Neuronal stem cell (in vitro differentiated cells): ENCODE results near the gene AGXT.

ENCODE experiments used
- DNase-seq: peaks from one replicate; pipeline ENCODE4 v3.0.0-alpha.2; 2013; ENCODE audit warnings: low spot score
- H2AFZ ChIP-seq: one replicate; pipeline ENCODE4 v1.6.1; 2013; ENCODE audit warnings: mild to moderate bottlenecking, low read length, inconsistent platforms
- H2AK5ac ChIP-seq: 2 replicates; pipeline ENCODE4 v1.6.1; 2013; ENCODE audit warnings: low read depth, mild to moderate bottlenecking, inconsistent platforms, low read length, moderate library complexity, mixed read lengths
- H2BK120ac ChIP-seq: 2 replicates; pipeline ENCODE4 v1.6.1; 2013; ENCODE audit warnings: low read depth, mild to moderate bottlenecking, inconsistent platforms, low read length, moderate library complexity, mixed read lengths
- H2BK12ac ChIP-seq: one replicate; pipeline ENCODE4 v1.6.1; 2013; ENCODE audit warnings: low read length, inconsistent platforms
- H2BK15ac ChIP-seq: 2 replicates; pipeline ENCODE4 v1.6.1; 2013; ENCODE audit warnings: mild to moderate bottlenecking, low read length, inconsistent platforms, mixed read lengths
- H2BK5ac ChIP-seq: one replicate; pipeline ENCODE4 v1.6.1; 2013; ENCODE audit warnings: inconsistent platforms, mild to moderate bottlenecking, low read length, moderate library complexity
- H3K14ac ChIP-seq: one replicate; pipeline ENCODE4 v1.6.1; 2013; ENCODE audit warnings: low read length, inconsistent platforms
- H3K18ac ChIP-seq: 2 replicates; pipeline ENCODE4 v1.6.1; 2013; ENCODE audit warnings: low read length, inconsistent platforms
- H3K23ac ChIP-seq: 2 replicates; pipeline ENCODE4 v1.6.1; 2013; ENCODE audit warnings: low read depth, mild to moderate bottlenecking, mixed read lengths, low read length, inconsistent platforms; ENCODE audit not compliant: poor library complexity
- H3K27ac ChIP-seq: replicated peaks from 3 replicates; pipeline ENCODE4 v1.5.1; 2013; ENCODE audit warnings: low read length, inconsistent platforms
- H3K27me3 ChIP-seq, 3 experiments: 2 replicates each; pipeline ENCODE4 v1.6.1; 2013; ENCODE audit warnings: low read length in 3 of 3, mild to moderate bottlenecking in 2 of 3, inconsistent platforms in 1 of 3, low read depth in 1 of 3, mixed read lengths in 1 of 3, moderate library complexity in 1 of 3; ENCODE audit not compliant: control insufficient read depth in 3 of 3, insufficient read depth in 3 of 3
- H3K36me3 ChIP-seq, 2 donors: replicated peaks in 1 of 2; 2 replicates each; pipeline ENCODE4 v1.6.1; 2013; ENCODE audit warnings: low read length in 2 of 2; ENCODE audit not compliant: control insufficient read depth in 2 of 2, insufficient read depth in 2 of 2
- H3K4ac ChIP-seq: 2 replicates; pipeline ENCODE4 v1.6.1; 2013; ENCODE audit warnings: inconsistent platforms, mild to moderate bottlenecking, low read length, moderate library complexity
- H3K4me1 ChIP-seq, 2 donors: 1 replicate in 1 of 2; 2 replicates in 1 of 2; pipeline ENCODE4 v1.6.1; 2013; ENCODE audit warnings: low read length in 2 of 2, low read depth in 1 of 2; ENCODE audit not compliant: control insufficient read depth in 2 of 2, insufficient read depth in 1 of 2
- H3K4me2 ChIP-seq: one replicate; pipeline ENCODE4 v1.6.1; 2013; ENCODE audit warnings: mild to moderate bottlenecking, low read length, inconsistent platforms; ENCODE audit not compliant: insufficient read depth, poor library complexity, severe bottlenecking
- H3K4me3 ChIP-seq, 2 donors: 2 replicates each; pipeline ENCODE4 v1.5.1; 2013; ENCODE audit warnings: low read length in 2 of 2, mild to moderate bottlenecking in 2 of 2, inconsistent platforms in 1 of 2, moderate library complexity in 1 of 2
- H3K79me1 ChIP-seq: one replicate; pipeline ENCODE4 v1.6.1; 2013; ENCODE audit warnings: low read depth, mild to moderate bottlenecking, inconsistent platforms, low read length, moderate library complexity
- H3K9ac ChIP-seq: one replicate; pipeline ENCODE4 v1.6.1; 2013; ENCODE audit warnings: mild to moderate bottlenecking, low read depth, low read length, inconsistent platforms; ENCODE audit not compliant: poor library complexity
- H3K9me3 ChIP-seq, 2 donors: replicated peaks in 1 of 2; 2 replicates each; pipeline versions ENCODE3 to v1.6.1; 2013; ENCODE audit warnings: low read length in 2 of 2, mild to moderate bottlenecking in 2 of 2, inconsistent platforms in 1 of 2, low read depth in 1 of 2, mixed read lengths in 1 of 2, moderate library complexity in 1 of 2; ENCODE audit not compliant: control insufficient read depth in 2 of 2, insufficient read depth in 1 of 2
- H4K8ac ChIP-seq: one replicate; pipeline ENCODE4 v1.6.1; 2013; ENCODE audit warnings: low read depth, mild to moderate bottlenecking, inconsistent platforms, low read length, moderate library complexity
- H4K91ac ChIP-seq: one replicate; pipeline ENCODE4 v1.6.1; 2013; ENCODE audit warnings: low read length, low read depth, mild to moderate bottlenecking, inconsistent platforms; ENCODE audit not compliant: poor library complexity
- WGBS, 2 donors: extraction: QIAGEN DNeasy Blood & Tissue Kit; methylation state at CpG; one replicate each; pipeline ENCODE4 v1.1.7; 2013; ENCODE audit warnings: missing lambda C conversion rate in 2 of 2, mixed read lengths in 1 of 2; ENCODE audit not compliant: insufficient read length in 2 of 2, insufficient replicate concordance in 1 of 2; ENCODE audit errors: extremely low coverage in 2 of 2; 5-methylcytosine and 5-hydroxymethylcytosine counted together

Gene AGXT

DNA sequence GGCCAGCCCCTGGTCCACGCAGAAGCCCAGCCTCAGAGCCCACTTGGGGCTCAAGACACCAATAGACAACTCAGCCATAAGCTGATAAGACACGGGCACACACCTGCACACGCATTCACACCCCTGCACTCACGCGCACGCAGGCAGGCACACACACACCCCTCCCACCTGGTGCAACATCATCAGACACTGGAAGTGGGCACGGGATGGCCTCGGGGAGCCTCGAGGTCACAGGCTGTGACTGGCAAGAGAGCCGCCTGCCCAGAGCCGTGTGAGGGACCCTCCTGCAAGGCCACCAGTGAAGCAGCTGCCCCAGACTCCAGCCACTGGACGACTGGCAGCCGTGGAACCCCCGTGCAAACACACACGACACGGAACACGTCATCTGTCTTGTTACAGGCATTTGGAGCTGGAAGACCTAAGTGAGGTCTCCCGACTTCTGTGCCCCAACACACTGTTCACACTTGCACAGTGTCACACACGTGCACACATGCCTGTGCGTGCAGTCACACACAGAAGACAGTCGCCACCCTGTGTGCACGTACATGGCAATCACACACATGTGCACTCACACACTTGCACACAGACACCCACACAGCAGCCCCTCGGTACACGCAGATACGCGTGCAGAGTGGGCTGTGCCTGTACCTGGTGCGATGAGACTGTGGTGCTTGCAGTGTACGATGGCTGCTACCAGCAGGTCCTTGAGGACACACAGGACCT lies 26.4 kb downstream of the AGXT start:
- H3K4me1 ChIP-seq = peaks cover 0 to 4% of the 10 kb centered on the region in 2 donors
- no peak for DNase-seq
- no CpG with 5 or more reads among the region's 28 CpGs for WGBS, 2 donors
- peak overlapping the region; percentile 81 for H2AK5ac ChIP-seq
- H3K23ac ChIP-seq = peak overlapping the region; percentile 98
- no peak overlapping the region for H2BK120ac ChIP-seq
- no peak overlapping the region for H3K4ac ChIP-seq
- H4K91ac ChIP-seq = peak overlapping the region; percentile 19
- H3K9me3 ChIP-seq = no peaks in the 10 kb centered on the region
- peaks cover 0 to 15% (median 3%) of the 10 kb centered on the region in 3 experiments for H3K27me3 ChIP-seq
- no peaks in the 10 kb centered on the region for H3K36me3 ChIP-seq
- no peak overlapping the region for H2AFZ ChIP-seq
- H2BK5ac ChIP-seq = no peak overlapping the region
- peak overlapping the region; percentile 66 for H3K18ac ChIP-seq
- H2BK12ac ChIP-seq = peak overlapping the region; percentile 97
- no peak overlapping the region for H4K8ac ChIP-seq
- H3K4me3 ChIP-seq = peak overlapping the region in 1 of 2 donors; percentile 55
- H3K4me2 ChIP-seq = no peak overlapping the region
- no peak overlapping the region for H3K27ac ChIP-seq
- H3K79me1 ChIP-seq = no peaks in the 10 kb centered on the region
- peak overlapping the region; percentile 95 for H3K14ac ChIP-seq
- H2BK15ac ChIP-seq = peak overlapping the region; percentile 88
- H3K9ac ChIP-seq = peak overlapping the region; percentile 67

DNA sequence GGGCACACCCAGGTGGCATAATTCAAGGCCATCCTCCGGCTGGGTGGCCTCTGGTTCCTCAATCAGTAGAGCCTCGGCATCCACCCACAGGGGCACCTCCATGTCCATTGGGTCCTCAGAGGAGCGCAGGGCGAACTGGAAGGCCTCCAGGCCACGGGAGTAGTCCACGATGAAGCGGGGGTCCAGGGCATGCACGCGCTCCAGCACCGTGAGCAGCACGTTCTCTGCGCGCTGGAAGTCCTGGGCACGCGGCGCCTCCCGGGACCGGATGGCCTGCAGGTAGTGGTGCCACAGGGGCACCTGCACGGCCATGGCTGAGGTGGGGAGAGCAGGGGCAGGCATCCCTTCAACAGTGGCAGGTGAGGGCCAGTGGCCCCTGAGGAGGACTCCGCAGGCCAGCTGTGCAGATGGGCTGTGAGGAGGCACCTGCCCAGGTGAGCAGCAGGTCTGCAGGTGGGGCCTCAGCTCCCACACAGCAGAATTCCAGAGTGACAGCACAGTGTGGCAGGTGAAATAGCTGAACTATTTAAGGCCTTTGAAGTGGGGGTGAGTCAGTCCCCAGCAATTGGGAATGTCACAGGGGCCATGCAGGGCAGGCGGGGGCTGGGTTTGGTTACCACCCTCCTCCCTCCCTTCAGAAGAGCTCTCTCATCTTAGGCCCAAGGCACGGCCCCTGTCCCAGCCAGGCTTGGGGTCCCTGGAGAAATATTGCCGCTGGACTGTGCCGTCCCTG lies 27.2 kb downstream of the AGXT start, which contains the start of gene MAB21L4:
Gene MAB21L4, minus strand, starts transcription at position 501 of the 733 bp plus-strand sequence. Its CDS starts 159 bp downstream, at position 342.
- peak within 1 kb of the TSS in 1 of 2 donors; percentile 55 for H3K4me3 ChIP-seq
- no peaks in the 10 kb centered on the region for H3K9me3 ChIP-seq
- peak within 1 kb of the TSS; percentile 95 for H3K14ac ChIP-seq
- H2BK15ac ChIP-seq = peak within 1 kb of the TSS; percentile 88
- peak within 1 kb of the TSS; percentile 98 for H3K23ac ChIP-seq
- H2BK120ac ChIP-seq = no peak within 1 kb of the TSS
- H2BK5ac ChIP-seq = no peak within 1 kb of the TSS
- no CpG with 5 or more reads among the region's 24 CpGs for WGBS, 2 donors
- peak within 1 kb of the TSS; percentile 92 for H2AK5ac ChIP-seq
- H4K91ac ChIP-seq = peak within 1 kb of the TSS; percentile 64
- H3K9ac ChIP-seq = peak within 1 kb of the TSS; percentile 70
- no peak within 1 kb of the TSS for H3K27ac ChIP-seq
- peaks cover 0 to 15% (median 3%) of the 10 kb centered on the region in 3 experiments for H3K27me3 ChIP-seq
- no peaks in the 10 kb centered on the region for H3K79me1 ChIP-seq
- H3K4ac ChIP-seq = no peak within 1 kb of the TSS
- H2AFZ ChIP-seq = no peak within 1 kb of the TSS
- peaks cover 0 to 4% of the 10 kb centered on the region in 2 donors for H3K4me1 ChIP-seq
- no peaks in the 10 kb centered on the region for H3K36me3 ChIP-seq
- H2BK12ac ChIP-seq = peak within 1 kb of the TSS; percentile 97
- peak within 1 kb of the TSS; percentile 11 for H3K4me2 ChIP-seq
- H3K18ac ChIP-seq = peak within 1 kb of the TSS; percentile 85
- peak within 1 kb of the TSS; percentile 65 for H4K8ac ChIP-seq
- DNase-seq = no peak

GRCh38 chr2:240896394-240896793 lies 27.8 kb downstream of the AGXT start:
- H2BK12ac ChIP-seq = no peak overlapping the region
- H4K8ac ChIP-seq = peak overlapping the region; percentile 65
- H2AK5ac ChIP-seq = peak overlapping the region; percentile 92
- H3K27me3 ChIP-seq = peaks cover 0 to 11% (median 3%) of the 10 kb centered on the region in 3 experiments
- DNase-seq = no peak
- peak overlapping the region; percentile 75 for H2BK15ac ChIP-seq
- H3K4me3 ChIP-seq = no peak overlapping the region
- no peak overlapping the region for H3K4ac ChIP-seq
- H3K4me1 ChIP-seq = peaks cover 0 to 4% of the 10 kb centered on the region in 2 donors
- H3K36me3 ChIP-seq = no peaks in the 10 kb centered on the region
- no peaks in the 10 kb centered on the region for H3K79me1 ChIP-seq
- no CpG with 5 or more reads among the region's 7 CpGs for WGBS, 2 donors
- no peak overlapping the region for H2BK5ac ChIP-seq
- no peaks in the 10 kb centered on the region for H3K9me3 ChIP-seq
- H3K14ac ChIP-seq = no peak overlapping the region
- H3K27ac ChIP-seq = no peak overlapping the region
- no peak overlapping the region for H3K9ac ChIP-seq
- peak overlapping the region; percentile 64 for H4K91ac ChIP-seq
- peak overlapping the region; percentile 48 for H3K18ac ChIP-seq
- H3K4me2 ChIP-seq = no peak overlapping the region
- H3K23ac ChIP-seq = no peak overlapping the region
- H2BK120ac ChIP-seq = no peak overlapping the region
- H2AFZ ChIP-seq = no peak overlapping the region
